GM21619 (cell line): ENCODE measurements around the gene CCDC102B.

Experiments used
- ATAC-seq: cut with Tn5 transposase; IDR thresholded peaks from one replicate; pipeline ENCODE4 v1.9.1; 2021; ENCODE audit not compliant: unreplicated experiment

CCDC102B gene

GRCh38 chr18:69067048-69067447 lies 269.2 kb downstream of the CCDC102B start:
- no peak for ATAC-seq

DNA sequence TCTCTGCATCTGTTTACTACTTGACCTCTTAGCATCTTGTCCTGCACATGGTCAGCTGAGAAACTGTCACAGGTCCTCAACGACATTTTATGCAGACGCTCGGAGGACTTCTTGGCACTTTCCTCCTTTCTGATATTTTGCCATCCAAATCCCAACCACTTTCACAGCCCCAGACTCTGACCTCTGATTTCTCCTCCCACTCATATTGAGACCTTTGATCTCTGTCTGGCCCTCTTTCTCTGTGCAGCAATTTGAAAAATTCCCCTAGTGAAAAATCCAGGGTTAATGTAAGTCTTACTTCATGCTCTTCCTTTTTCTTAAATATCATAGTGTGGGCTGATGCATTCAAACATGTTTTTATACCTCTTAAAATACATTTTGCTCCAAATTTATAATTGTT lies 273.8 kb downstream of the CCDC102B start:
- ATAC-seq, result no peak

DNA sequence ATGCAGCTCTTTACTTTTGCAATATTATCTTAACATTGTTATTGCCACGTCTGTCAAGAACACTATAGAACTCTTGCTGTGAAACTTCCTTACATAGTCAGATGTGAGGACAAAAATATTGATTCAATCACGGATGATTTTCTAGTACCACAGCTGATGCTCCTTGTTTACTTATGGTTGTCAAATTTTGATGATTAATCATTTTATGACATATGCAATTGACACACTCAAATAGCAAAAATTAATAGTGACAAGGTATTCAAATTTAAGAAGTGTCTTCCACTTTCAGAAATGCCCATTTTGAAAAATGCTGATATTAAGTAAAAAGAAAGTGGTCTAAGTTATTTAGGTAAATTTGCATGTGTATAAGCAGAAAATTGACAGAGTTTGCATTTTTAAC lies 284.0 kb downstream of the CCDC102B start:
- no peak for ATAC-seq

DNA sequence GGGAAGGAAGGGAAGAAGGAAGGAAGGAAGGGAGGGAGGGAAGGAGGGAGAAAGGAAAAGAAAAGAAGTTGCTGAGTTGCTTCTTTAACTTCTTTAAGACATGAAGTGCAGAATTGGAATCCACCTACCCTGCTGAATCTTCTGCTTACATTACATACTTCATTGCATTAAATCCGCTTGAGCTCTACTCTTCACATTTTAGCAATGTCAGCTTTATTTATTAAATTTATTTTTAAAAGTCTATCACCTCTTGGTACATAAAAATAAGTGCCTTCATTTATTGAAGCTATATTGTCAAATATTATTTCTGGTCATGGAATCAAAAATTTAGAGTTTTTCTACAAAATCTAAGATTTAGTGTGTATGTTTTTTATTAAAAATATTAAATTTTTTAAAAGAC lies 284.6 kb downstream of the CCDC102B start:
- no peak for ATAC-seq

GRCh38 chr18:69085951-69086350 lies 288.1 kb downstream of the CCDC102B start:
- ATAC-seq, result no peak

DNA sequence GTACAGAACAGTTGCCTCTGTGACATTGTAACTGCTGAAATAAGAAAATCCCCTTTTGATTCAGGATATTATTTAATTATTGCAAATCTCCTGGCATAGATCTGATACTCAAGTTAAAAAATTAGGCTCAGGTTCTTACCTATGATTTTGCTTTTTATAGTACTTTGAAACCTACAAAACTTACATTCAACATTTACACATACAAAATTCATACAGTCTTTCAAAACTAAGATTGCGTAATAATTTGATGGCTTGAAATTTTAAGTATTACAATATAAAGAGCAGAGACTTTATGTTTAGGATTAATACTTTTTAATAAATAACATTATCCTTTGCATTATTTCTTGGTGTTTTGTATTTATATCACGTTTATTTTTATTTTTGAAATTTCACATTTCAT lies 291.1 kb downstream of the CCDC102B start:
- no peak for ATAC-seq

DNA sequence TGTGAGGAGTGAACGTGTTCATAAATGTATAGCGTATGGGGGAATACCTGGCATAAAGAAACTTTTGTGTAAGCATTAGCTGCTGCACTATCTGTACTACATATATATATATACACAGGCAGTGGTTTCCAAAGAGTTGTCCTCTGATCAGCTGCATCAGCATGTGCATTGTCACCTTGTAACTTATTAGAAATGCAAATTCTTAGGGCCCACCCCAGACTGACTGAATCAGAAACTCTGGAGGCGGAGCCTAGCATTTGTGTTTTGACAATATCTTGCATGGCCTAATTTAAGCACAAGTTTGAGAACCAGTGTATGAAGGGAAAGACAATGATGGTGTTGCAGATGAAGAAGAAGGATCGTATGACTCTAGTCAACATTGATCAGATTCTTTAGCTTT lies 299.5 kb downstream of the CCDC102B start:
- peak; percentile 89 for ATAC-seq

GRCh38 chr18:69102959-69103358 lies 305.1 kb downstream of the CCDC102B start:
- ATAC-seq, result no peak
